CMK (cell line): ENCODE measurements around the gene ADIPOR1.
"Not testable (repeated sequence)": the region's sequence is repeated elsewhere in the genome, so short reads cannot be mapped to it uniquely, and the experiment has no call there.

ENCODE experiments used
- DNase-seq: peaks from one replicate; pipeline ENCODE4 v3.0.0-alpha.2; 2010; ENCODE audit warnings: low read depth

ADIPOR1 gene

GRCh38 chr1:202936409-202936808, 21.7 kb downstream of the ADIPOR1 start:
- DNase-seq, result not testable (repeated sequence)

- no peak for DNase-seq
These were observed 22.3 kb downstream of the ADIPOR1 start for GRCh38 chr1:202935844-202936243.

GRCh38 chr1:202934755-202935154, 23.4 kb downstream of the ADIPOR1 start:
- no peak for DNase-seq

DNA sequence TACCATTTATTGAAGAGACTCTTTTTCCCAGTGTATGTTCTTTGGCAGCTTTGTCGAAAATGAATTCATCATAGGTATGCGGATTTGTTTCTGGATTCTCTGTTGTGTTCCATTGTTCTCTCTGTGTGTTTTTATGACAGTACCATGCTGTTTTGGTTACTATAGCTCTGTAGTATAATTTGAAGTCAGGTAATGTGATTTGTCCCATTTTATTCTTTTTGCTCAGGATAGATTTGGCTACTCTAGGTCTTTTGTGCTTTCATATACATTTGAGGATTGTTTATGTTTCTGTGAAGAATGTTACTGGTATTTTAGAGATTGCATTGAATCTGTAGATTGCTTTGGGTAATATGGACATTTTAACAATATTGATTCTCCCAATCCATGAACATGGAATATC, 25.6 kb downstream of the ADIPOR1 start:
- no peak for DNase-seq

- DNase-seq, result peak; percentile 95
These were observed 31.3 kb downstream of the ADIPOR1 start, which contains the start of gene KLHL12 for GRCh38 chr1:202926581-202927491. TSS of gene KLHL12 (minus strand) at chr1:202927234. CDS start at chr1:202925162, 2,072 bp downstream.

DNA sequence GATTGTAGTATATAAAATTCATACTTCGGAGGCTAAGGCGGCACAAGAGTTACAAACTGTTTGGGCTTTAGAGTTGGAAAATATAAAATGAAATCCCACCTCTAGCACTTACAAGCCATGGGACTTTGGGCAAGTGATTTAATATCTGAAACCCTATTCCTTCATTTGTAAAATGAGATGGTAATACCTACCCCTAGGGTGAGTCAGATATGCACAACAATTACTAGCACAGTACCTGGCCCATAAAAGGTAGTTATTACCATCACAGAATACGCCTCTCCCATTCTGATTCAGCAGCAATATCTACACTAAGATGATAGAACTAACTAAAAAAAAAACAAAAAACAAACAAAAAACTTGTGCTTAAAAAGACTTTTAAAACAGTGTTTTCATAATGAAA, 34.6 kb downstream of the ADIPOR1 start:
- DNase-seq, result no peak

- DNase-seq, result no peak
These were observed 38.5 kb downstream of the ADIPOR1 start for GRCh38 chr1:202919615-202920014.

DNA sequence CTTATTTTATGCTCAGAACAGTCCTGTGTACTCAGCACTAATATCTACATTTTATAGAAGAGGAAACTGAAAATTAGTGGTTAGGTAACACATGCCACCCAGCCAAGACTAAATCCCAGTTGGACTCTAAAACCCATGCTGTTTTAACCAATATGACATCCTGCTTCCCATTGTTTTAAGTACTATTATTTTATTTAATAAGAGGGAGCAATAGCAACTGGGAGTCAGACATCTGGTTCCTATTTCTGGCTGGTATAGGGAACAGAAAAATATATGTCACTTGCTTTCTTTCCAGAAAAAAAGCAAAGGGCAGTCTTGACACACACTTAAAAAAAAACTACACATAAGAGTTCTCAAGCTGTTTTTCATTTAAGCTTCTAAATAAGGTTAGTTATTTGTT, 43.0 kb downstream of the ADIPOR1 start:
- no peak for DNase-seq

- not testable (repeated sequence) for DNase-seq
These were observed 45.6 kb downstream of the ADIPOR1 start for GRCh38 chr1:202912476-202912875.

GRCh38 chr1:202909494-202909893, 48.6 kb downstream of the ADIPOR1 start:
- no peak for DNase-seq

DNA sequence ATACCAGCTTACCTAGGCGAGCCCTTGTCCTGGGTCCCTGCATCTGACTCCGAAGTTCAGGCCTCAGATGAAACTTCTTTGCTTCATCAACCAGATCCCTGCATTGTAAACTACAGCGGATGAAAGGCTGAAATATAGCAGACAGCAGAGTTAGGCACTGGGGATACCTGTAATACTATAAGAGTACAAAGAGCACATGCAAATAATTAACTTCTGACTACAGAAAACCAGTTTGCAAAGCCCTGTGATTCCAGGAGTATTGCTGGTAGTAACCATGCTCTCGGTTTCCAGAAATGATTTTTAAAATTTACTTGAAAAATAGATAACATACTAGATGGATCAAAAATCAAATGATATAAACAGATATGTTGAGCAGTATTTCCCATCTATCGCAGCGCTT, 49.1 kb downstream of the ADIPOR1 start:
- no peak for DNase-seq

GRCh38 chr1:202905331-202905730, 52.8 kb downstream of the ADIPOR1 start:
- DNase-seq, result no peak

DNA sequence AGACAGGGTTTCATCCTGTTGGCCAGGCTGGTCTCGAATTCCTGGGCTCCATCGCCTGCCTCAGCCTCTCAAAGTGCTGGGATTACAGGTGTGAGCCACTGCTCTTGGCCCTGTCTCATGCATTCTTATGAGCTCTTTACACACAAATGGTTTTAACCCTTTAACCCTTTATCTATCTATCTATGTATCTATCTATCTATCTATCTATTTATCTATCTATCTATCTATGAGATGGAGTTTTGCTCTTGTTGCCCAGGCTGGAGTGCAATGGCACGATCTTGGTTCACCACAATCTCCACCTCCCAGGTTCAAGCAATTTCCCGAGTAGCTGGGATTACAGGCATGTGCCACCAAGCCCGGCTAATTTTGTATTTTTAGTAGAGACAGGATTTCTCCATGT, 54.3 kb downstream of the ADIPOR1 start:
- not testable (repeated sequence) for DNase-seq

DNA sequence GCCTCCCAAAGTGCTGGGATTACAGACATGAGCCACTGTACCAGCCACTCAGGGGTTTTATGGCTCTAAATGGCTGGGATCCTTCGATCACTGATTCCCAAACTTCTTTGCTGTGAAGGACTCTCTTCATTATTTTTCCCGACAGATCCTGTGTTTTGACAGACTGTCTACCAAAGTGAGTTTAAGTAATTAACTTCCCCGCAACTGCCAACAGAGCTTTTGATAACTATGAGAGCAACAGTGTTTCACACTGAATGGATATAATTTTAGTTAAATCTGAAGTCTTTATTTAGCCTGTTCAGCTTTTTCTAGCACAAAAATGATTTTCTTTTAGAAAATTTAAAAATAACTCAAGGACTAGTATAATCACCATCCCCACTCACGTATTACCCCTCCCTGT, 56.6 kb downstream of the ADIPOR1 start:
- no peak for DNase-seq

DNA sequence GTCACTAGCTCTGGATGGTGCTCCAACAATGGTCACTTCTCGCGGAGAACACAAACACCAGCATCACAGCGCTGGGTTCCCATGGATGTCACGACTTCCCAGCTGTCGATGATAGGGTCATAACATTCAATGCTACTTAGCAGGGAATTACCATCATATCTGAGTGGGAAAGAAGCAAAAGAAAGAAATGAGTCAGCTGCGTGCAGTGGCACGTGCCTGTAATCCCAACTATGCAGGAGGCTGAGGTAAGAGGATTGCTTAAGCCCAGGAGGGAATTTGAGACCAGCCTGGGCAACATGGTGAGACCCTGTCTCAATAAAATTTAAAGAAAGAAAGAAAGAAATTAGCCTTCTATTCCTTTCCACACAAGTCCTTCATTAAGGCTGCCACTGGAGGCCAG, 65.6 kb downstream of the ADIPOR1 start:
- no peak for DNase-seq
